ENCODE measurements around the gene EXOSC10. TPM values are rescaled to one million over a fixed set of nuclear protein-coding genes. Genes with fewer than 3 reads are reported as not detected.

The EXOSC10 gene
- total and polyA plus RNA-seq, 9 of the 15 experiments (the other 6 are each of a cell fraction or from before 2014, with no cell fraction given): 23.4 to 150 (median 105) TPM

GRCh38 chr1:11100149-11100493, 452 bp upstream of the EXOSC10 start:
- peak overlapping the region; percentile 96 for H2AFZ ChIP-seq (ENCODE audit: low read depth, low read length)
- H3K9ac ChIP-seq (ENCODE audit: insufficient read depth in 1 of 2, low read depth in 2 of 2, low read length in 2 of 2): peak overlapping the region; percentile 95 to 99; a peak in 2 of 4 replicates
- no peaks in the 10 kb centered on the region for H3K27me3 ChIP-seq (ENCODE audit: control insufficient read depth in 2 of 2, insufficient read depth in 2 of 2, low read length in 2 of 2)
- no peaks in the 10 kb centered on the region for H4K20me1 ChIP-seq (replicated peaks; ENCODE audit: control insufficient read depth, insufficient read depth, low read length)
- peaks cover 27% of the 10 kb centered on the region for H3K79me2 ChIP-seq (ENCODE audit: control insufficient read depth, insufficient read depth, low read length)
- 67% methylated on average over 13 of the region's 13 CpGs for WGBS (ENCODE audit: insufficient coverage, low coverage, missing lambda C conversion rate)
- FAIRE-seq: no peak
- H3K4me2 ChIP-seq (ENCODE audit: insufficient read depth, low read length): peak overlapping the region; percentile 94
- H3K27ac ChIP-seq (ENCODE audit: extremely low read depth, low read depth, low read length): peak overlapping the region; percentile 87
- H3K9me1 ChIP-seq (ENCODE audit: control insufficient read depth, insufficient read depth, low read length): no peaks in the 10 kb centered on the region
- no peak for DNase-seq (ENCODE audit: extremely low read depth in 1 of 4, low spot score in 3 of 4)
- CTCF ChIA-PET (ENCODE audit: low intra/inter-chr PET ratio): no interaction called here
- in situ Hi-C loops (cut with MboI): no loop called here
- H3K9me3 ChIP-seq (replicated peaks; ENCODE audit: control insufficient read depth, insufficient read depth, low read depth, low read length): no peaks in the 10 kb centered on the region
- ATAC-seq: no peak
- POLR2A ChIA-PET: interaction anchor here (0.6 to 3.4 kb wide), 15 partner anchors 9 to 212 kb away, joined by 3 to 28 read pairs (median 4); no protein-coding TSS in a partner anchor
- H3K36me3 ChIP-seq (ENCODE audit: control insufficient read depth, insufficient read depth, low read length): peaks cover 32% of the 10 kb centered on the region
- intact Hi-C loops (cut with micrococcal nuclease): no loop called here
- H3K4me3 ChIP-seq: peak overlapping the region; percentile 86
- H3K4me1 ChIP-seq (replicated peaks in 1 of 2; ENCODE audit: control insufficient read depth in 2 of 2, insufficient read depth in 2 of 2, low read length in 2 of 2): peaks cover 8 to 14% of the 10 kb centered on the region in 2 experiments; a peak in 4 of 5 replicates
- no TSS peak for BruUV-seq (replicated peaks)
- TF ChIP-seq, protein P1, sequence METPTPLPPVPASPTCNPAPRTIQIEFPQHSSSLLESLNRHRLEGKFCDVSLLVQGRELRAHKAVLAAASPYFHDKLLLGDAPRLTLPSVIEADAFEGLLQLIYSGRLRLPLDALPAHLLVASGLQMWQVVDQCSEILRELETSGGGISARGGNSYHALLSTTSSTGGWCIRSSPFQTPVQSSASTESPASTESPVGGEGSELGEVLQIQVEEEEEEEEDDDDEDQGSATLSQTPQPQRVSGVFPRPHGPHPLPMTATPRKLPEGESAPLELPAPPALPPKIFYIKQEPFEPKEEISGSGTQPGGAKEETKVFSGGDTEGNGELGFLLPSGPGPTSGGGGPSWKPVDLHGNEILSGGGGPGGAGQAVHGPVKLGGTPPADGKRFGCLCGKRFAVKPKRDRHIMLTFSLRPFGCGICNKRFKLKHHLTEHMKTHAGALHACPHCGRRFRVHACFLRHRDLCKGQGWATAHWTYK (CRISPR knock-in tag; IDR thresholded peaks at IDR 0.05): no peak
- TF ChIP-seq MBD1 (CRISPR knock-in tag; IDR thresholded peaks at IDR 0.05) (peak; percentile 79; the same call in 1 of the 2 replicates), SRSF9 (IDR thresholded peaks at IDR 0.05; ENCODE audit: borderline replicate concordance, low read depth, low read length) (no peak), SRSF3 (IDR thresholded peaks at IDR 0.05; ENCODE audit: insufficient read depth, low read length) (no peak), ZNF324 (CRISPR knock-in tag; IDR thresholded peaks at IDR 0.05) (no peak), NKRF (IDR thresholded peaks at IDR 0.05; ENCODE audit: borderline replicate concordance) (no peak), MED1 (CRISPR knock-in tag; IDR thresholded peaks at IDR 0.05; ENCODE audit: borderline replicate concordance) (no peak), ZNF444 (CRISPR knock-in tag; IDR thresholded peaks at IDR 0.05) (0 out of 2 replicates have a peak, but pooled peaks have one; percentile 32), CEBPG (CRISPR knock-in tag; IDR thresholded peaks at IDR 0.05) (0 out of 2 replicates have a peak, but pooled peaks have one; percentile 29), CEBPG (tag; conservative IDR thresholded peaks at IDR 0.05 in 1 of 2, IDR thresholded peaks at IDR 0.05 in 1 of 2) (no peak), GATA2 (CRISPR knock-in tag; IDR thresholded peaks at IDR 0.05) (0 out of 2 replicates have a peak, but pooled peaks have one; percentile 11), ZNF79 (CRISPR knock-in tag; IDR thresholded peaks at IDR 0.05; ENCODE audit: low read depth) (no peak), BMI1 (IDR thresholded peaks at IDR 0.05; ENCODE audit: low read length) (no peak), JUNB (CRISPR knock-in tag; conservative IDR thresholded peaks at IDR 0.05) (no peak), RHOXF2B (CRISPR knock-in tag; conservative IDR thresholded peaks at IDR 0.05) (no peak), L3MBTL2 (IDR thresholded peaks at IDR 0.05) (no peak)

Measured in K562 (cell line).